SK-MEL-5 (cell line): Measurements from ENCODE around the gene POLA1. TPM values are rescaled to one million over a fixed set of nuclear protein-coding genes. Genes with fewer than 3 reads are reported as not detected.

Experiments
- DNase-seq: peaks from one replicate; pipeline ENCODE4 v3.0.0-alpha.2; 2016; ENCODE audit warnings: low read depth, low spot score
- in situ Hi-C: cut with HindIII; loops from 2 replicates; pipeline ENCODE4 v1.10.0; 2016; ENCODE audit warnings: low sequenced_read_pairs, high pct_unique_total_duplicates, low pct_unique_long_range_greater_than_20kb
- total RNA-seq: library from RNA; depleted of rRNA; stranded (reverse); fragments of >200 nt; shearing (Covaris generic); gene quantifications from 2 replicates; pipeline ENCODE4 v1.2.3, GENCODE V29; 2014

The POLA1 gene
- total RNA-seq, 1 experiment from 2014 or later, result 18.0 TPM

DNA sequence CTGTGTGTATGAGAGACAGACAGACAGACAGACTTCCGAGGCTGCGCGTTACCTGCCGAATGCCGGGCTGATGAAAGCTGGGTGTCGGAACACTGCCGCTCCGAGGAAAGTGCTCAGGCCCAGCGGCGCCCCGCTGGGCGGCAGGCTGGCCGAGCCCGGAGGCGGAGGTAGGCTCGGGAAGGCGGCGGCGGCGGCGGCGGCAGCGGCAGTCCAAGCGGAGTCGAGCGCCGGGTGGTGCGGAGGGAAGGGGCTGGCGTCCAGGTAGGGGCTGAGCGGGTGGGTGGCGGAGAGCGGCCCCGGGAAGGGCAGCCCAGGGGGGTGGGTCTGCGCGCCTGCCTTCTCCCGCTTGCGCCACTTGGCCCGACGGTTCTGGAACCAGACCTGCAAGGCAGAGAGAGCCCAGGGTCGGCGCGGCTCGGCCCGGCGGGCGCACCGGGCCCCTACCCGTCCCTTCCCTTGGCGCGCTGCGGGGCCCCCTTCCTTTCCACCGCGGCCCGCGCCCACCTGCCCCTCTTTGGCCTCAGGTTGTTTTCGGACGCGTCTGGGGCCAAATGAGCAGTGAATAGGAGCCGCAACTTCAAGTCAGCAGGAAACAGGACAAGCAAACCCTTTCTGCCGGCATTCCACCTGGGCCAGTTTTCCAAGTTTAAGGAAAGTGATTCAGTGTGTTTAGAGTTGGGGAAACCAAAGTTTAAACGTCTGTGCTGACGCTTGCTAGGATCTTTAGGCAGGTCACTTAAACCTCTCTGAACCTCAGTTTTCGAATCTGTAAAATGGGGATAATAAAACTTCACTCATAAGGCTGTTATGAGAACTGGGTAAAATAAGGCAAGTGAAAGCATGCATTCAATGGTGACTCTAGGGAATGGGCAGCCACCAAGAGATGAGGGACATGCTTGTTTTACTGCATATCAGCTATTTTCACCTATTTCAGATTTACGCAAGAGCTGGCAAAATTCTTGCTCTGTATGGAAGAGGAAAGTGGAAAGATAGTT is 313.6 kb downstream of the POLA1 start:
- in situ Hi-C loops, result no loop called here
- DNase-seq, result no peak

- in situ Hi-C loops, result no loop called here
- DNase-seq, result no peak
These were observed 315.7 kb downstream of the POLA1 start for GRCh38 chrX:25009407-25009806.

DNA sequence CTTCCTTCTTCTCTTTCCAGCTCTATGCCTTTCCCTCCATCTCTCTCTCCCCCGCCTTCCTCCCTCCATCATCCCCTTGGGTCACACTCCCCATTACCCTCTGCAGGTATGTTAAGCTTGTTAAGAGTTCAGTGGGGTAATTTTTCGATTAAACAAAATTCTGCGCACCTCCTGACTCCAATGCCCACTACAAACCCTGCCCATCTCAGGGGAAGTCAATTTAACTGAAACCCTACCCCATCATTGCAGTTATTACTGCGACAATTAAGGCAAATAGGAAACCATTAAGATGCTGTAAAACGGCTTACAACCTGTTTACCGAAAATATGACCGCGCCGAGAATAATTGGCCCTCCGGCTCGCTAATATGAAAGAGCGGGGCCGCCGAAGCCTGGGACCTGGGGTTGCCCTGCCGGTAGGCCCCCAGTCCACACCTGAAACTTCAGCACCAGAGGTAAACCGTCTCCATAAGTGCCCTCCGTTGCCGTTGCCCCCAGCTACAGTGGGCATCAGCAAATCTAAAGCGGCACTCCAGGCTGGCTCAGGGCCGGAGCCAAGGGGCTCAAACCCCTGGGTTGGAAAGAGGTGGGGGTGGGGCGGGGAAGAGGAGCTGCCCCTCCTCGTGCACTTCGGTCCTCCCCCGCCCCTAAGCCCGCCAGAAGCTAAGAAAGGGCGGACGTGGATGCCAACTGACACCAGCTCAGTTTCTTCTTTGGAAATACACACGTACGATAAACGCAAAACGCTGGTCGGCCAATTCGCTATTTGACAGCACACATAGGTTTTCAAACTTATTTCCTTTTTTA is 317.3 kb downstream of the POLA1 start:
- in situ Hi-C loops, result no loop called here
- no peak for DNase-seq

- in situ Hi-C loops, result no loop called here
- DNase-seq, result no peak
These were observed 318.1 kb downstream of the POLA1 start for GRCh38 chrX:25011589-25012432.

DNA sequence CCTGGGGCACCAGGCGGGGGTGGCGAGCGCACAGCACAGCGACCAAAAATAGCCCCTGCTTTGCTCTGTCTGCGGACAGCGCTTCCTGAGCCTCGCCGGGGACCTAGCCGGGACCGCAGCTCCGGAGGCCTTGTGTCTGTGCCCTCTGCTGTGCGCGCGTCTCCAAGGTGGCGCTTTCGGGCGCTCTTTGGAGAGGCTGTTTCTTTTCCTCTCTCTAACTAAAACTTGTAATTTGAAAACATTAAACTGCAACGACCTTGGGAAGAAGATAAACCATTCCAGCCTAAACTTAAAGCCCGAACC is 318.7 kb downstream of the POLA1 start:
- DNase-seq, result no peak
- in situ Hi-C loops, result no loop called here

DNA sequence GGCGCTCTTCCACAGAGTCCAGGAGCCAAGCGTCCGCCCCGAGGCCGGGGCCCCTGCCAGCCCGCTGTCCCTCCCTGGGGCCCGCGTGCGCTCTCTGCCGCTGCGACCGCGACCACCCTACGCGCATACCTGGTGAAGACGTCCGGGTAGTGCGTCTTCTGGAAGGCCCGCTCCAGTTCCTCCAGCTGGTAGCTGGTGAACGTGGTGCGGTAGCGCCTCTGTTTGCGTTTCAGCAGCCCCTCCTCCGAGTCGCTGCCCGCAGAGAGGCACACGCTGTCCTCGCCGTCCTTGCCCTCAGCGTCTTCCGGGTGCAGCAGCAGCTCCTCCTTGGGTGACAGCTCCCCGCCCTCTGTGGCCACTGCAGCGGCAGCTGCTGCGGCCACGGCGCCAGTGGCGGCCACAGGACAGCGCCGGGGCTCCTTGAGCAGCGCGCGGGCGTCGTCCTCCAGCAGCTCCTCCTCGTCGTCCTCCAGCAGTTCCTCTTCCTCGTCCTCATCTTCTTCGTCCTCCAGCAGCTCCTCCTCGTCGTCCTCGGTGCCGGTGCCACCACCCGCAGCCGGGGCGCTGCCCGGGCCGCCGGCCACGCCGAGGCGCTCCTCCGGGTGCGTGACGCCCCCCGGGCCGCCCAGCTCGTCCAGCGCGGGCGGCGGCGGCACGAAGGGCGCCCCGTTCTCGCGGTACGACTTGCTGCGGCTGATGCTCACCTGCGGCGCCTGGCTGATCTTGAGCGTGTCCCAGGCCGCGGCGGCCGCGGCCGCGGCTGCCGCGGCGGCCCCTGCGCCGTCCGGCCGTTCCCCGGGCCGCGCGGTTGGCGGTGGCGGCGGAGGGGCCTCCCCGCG is 319.3 kb downstream of the POLA1 start:
- in situ Hi-C loops, result no loop called here

GRCh38 chrX:25013632-25014365 is 320.1 kb downstream of the POLA1 start:
- DNase-seq, result no peak
- in situ Hi-C loops, result no loop called here

More for the DNA sequence above, 319.3 kb downstream of the POLA1 start:
- no peak for DNase-seq

- DNase-seq, result no peak
- in situ Hi-C loops, result no loop called here
These were observed 320.7 kb downstream of the POLA1 start for GRCh38 chrX:25014366-25014838.

DNA sequence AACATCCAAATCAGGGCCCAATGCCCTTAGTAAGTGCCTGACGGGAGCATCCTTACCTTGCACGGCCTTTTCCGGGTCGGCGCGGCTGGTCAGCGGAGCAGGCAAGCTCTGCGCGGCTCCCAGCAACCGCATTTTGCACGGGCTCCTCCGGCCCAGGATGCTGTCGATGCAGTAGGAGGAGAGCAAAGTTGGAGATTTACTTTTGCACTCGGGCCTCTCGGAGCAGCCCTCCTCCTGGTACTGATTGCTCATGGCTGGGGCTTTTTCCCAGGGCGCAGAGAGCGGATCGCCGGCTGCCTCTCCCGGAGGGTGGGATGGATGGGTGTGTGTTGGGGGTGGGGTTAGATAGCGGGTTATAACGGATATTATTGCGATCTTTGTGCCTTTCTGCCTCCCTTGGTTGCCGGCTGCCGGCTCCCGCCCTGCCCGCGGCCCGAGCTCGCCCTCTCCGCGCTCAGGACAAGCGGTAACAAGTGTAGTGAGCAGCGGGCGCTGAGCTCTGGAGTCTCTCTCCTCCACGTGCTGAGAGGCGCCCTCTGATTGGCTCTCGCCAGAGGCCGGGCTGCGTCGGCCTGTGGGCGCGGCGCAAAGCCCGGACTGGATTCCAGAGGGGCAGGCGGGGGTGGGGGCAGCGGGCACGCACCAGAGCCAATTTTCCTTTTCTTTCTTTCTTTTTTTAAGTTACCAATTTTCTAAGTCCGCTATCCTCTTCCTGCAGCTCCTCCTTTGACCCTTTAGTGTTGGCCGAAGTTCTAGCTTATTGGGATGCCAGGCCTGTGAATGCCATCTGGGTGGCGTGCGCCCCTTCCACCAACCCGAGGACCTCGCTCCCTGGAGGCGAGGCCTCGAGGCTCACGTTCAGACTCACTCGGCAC is 322.0 kb downstream of the POLA1 start, which contains the start of gene ARX:
Gene ARX, minus strand, starts transcription at position 480 of the 875 bp plus-strand sequence. Its CDS starts 228 bp downstream, at position 252.
- DNase-seq, result no peak
- in situ Hi-C loops, result no loop called here

- no peak for DNase-seq
- in situ Hi-C loops, result no loop called here
These were observed 322.6 kb downstream of the POLA1 start for GRCh38 chrX:25016361-25016671.

GRCh38 chrX:25016938-25017598 is 323.4 kb downstream of the POLA1 start:
- no peak for DNase-seq
- in situ Hi-C loops, result no loop called here

DNA sequence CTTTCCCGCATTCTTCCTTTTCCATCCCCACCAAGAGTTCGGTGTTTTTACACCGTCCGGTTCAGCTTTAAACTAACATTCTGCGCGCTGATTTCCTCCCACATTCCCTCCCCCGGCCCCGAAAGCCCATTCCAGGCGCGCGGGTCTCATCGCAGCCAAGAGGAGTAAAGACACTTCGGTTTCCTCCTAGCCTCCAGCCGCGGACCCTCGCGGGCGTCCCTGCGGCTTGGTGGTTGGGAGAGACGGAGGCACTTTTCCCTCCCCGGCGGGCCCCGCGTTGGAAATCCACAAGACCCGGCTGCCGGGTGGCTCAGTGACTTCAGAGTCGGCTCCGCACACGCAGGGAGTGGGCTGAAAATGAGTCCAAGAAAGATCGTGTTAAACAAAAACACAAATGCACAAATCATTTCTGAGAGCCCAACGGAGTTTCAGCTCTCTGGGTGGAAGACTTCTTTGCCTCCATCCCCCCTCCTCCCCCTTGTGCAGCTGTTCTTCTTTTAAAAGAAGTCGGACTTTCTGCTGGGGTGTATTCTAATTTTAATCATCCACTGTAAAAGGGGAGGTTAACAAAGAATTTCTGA is 324.0 kb downstream of the POLA1 start:
- no peak for DNase-seq
- in situ Hi-C loops, result no loop called here

- in situ Hi-C loops, result no loop called here
- no peak for DNase-seq
These were observed 325.0 kb downstream of the POLA1 start for GRCh38 chrX:25018682-25019081.

GRCh38 chrX:25019707-25020390 is 326.1 kb downstream of the POLA1 start:
- DNase-seq, result peak; percentile 28
- in situ Hi-C loops, result no loop called here
